NT2/D1 (cell line): ENCODE measurements around the gene GBP6.

Source experiments
- DNase-seq: peaks from one replicate; pipeline ENCODE4 v3.0.0-alpha.2; 2011; ENCODE audit warnings: low read depth, low spot score
- H3K27me3 ChIP-seq: 2 replicates; pipeline ENCODE4 v1.6.0; 2011; ENCODE audit warnings: mild to moderate bottlenecking; ENCODE audit not compliant: insufficient read length, insufficient read depth
- H3K36me3 ChIP-seq: 2 replicates; pipeline ENCODE4 v1.6.1; 2011; ENCODE audit warnings: mild to moderate bottlenecking, low read length, mixed read lengths; ENCODE audit not compliant: insufficient read depth, insufficient read length
- H3K4me1 ChIP-seq: 2 replicates; pipeline ENCODE4 v1.5.1; 2011; ENCODE audit not compliant: insufficient read depth, insufficient read length
- H3K4me3 ChIP-seq: 2 replicates; pipeline ENCODE4 v1.5.1; 2011; ENCODE audit warnings: low read depth; ENCODE audit not compliant: insufficient read length
- H3K9ac ChIP-seq: 2 replicates; pipeline ENCODE4 v1.6.0; 2011; ENCODE audit warnings: low read depth; ENCODE audit not compliant: insufficient read length
- H3K9me3 ChIP-seq: 2 replicates; pipeline ENCODE4 v1.5.1; 2011; ENCODE audit warnings: mild to moderate bottlenecking, low read length; ENCODE audit not compliant: insufficient read depth
- SUZ12 ChIP-seq: IDR thresholded peaks from 2 replicates; pipeline ENCODE4 v1.6.1; 2011; ENCODE audit not compliant: insufficient read length, insufficient read depth; ENCODE audit errors: extremely low read depth
- YY1 ChIP-seq: IDR thresholded peaks from 2 replicates; pipeline ENCODE4 v1.6.1; 2011; ENCODE audit not compliant: insufficient read length, insufficient read depth
- ZNF274 ChIP-seq: IDR thresholded peaks from 2 replicates; pipeline ENCODE4 v1.6.1; 2011; ENCODE audit warnings: mild to moderate bottlenecking, low read depth, low read length

The GBP6 gene

GRCh38 chr1:89347296-89347695 lies 16.6 kb upstream of the GBP6 start:
- Histone ChIP-seq H3K36me3 (no peaks in the 10 kb centered on the region), H3K4me1 (no peaks in the 10 kb centered on the region), H3K9me3 (no peaks in the 10 kb centered on the region), H3K27me3 (no peaks in the 10 kb centered on the region), H3K4me3 (no peak overlapping the region), H3K9ac (no peak overlapping the region)
- DNase-seq: no peak
- no peak for TF ChIP-seq SUZ12
- no peak for TF ChIP-seq YY1
- no peak for TF ChIP-seq ZNF274

- TF ChIP-seq SUZ12 (no peak), YY1 (no peak), ZNF274 (no peak)
- H3K9ac ChIP-seq: no peak overlapping the region
- H3K4me1 ChIP-seq: no peaks in the 10 kb centered on the region
- no peak overlapping the region for H3K4me3 ChIP-seq
- no peaks in the 10 kb centered on the region for H3K9me3 ChIP-seq
- no peaks in the 10 kb centered on the region for H3K27me3 ChIP-seq
- H3K36me3 ChIP-seq: no peaks in the 10 kb centered on the region
- DNase-seq: no peak
Measured at GRCh38 chr1:89350298-89350697, 13.6 kb upstream of the GBP6 start.

GRCh38 chr1:89351597-89352311 lies 12.1 kb upstream of the GBP6 start:
- H3K9ac ChIP-seq: no peak overlapping the region
- H3K36me3 ChIP-seq: no peaks in the 10 kb centered on the region
- H3K4me3 ChIP-seq: no peak overlapping the region
- no peaks in the 10 kb centered on the region for H3K27me3 ChIP-seq
- TF ChIP-seq YY1 (no peak), ZNF274 (no peak), SUZ12 (no peak)
- no peaks in the 10 kb centered on the region for H3K9me3 ChIP-seq
- H3K4me1 ChIP-seq: no peaks in the 10 kb centered on the region
- DNase-seq: no peak

DNA sequence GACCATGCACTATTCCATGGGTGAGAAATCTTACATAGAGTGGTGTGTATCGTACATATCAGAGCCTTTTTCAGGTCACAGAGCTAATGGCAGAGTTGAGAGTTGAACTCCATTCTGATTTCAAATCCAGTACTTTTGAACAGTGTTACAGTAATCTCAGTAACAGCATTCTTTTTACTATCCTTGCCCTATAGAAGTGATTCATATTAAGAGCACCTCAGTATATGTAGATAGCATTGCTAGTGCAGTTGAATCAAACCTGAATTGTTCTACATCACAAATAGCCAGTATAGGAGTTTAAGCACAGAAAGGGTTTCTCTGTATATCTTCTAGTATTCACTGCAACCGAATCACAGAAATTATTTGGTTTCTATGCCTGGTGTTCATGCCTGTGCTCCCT lies 11.4 kb upstream of the GBP6 start:
- H3K27me3 ChIP-seq: no peaks in the 10 kb centered on the region
- H3K36me3 ChIP-seq: no peaks in the 10 kb centered on the region
- H3K4me1 ChIP-seq: no peaks in the 10 kb centered on the region
- DNase-seq: no peak
- H3K4me3 ChIP-seq: no peak overlapping the region
- no peak for TF ChIP-seq ZNF274
- no peak for TF ChIP-seq SUZ12
- TF ChIP-seq YY1: no peak
- no peaks in the 10 kb centered on the region for H3K9me3 ChIP-seq
- H3K9ac ChIP-seq: no peak overlapping the region

DNA sequence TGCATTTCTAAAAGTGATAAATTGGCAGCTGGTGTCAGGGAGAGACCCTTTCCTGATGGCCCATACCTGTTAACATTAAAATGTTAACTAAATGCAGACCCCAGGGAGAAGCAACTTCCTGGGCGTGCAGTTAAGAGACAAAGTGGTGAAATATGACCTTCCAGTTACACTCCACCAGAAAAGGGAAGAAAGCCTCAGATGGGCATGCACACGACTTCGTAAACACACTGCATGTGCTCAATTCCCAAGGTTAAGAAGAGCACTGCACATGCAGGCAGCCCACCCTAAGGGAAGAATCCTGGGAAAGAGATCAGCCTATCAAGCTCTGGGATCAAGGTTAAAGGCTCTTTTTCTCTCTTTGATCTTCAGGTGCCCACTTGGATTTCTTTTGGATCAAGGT lies 9.7 kb upstream of the GBP6 start:
- no peaks in the 10 kb centered on the region for H3K27me3 ChIP-seq
- no peaks in the 10 kb centered on the region for H3K4me1 ChIP-seq
- no peaks in the 10 kb centered on the region for H3K36me3 ChIP-seq
- no peak overlapping the region for H3K4me3 ChIP-seq
- H3K9ac ChIP-seq: no peak overlapping the region
- no peaks in the 10 kb centered on the region for H3K9me3 ChIP-seq
- DNase-seq: no peak
- no peak for TF ChIP-seq SUZ12
- TF ChIP-seq YY1: no peak
- no peak for TF ChIP-seq ZNF274

- no peaks in the 10 kb centered on the region for H3K36me3 ChIP-seq
- no peak for TF ChIP-seq SUZ12
- no peak for TF ChIP-seq ZNF274
- no peak for TF ChIP-seq YY1
- no peaks in the 10 kb centered on the region for H3K27me3 ChIP-seq
- no peak overlapping the region for H3K4me3 ChIP-seq
- H3K9me3 ChIP-seq: no peaks in the 10 kb centered on the region
- no peak overlapping the region for H3K9ac ChIP-seq
- DNase-seq: no peak
- H3K4me1 ChIP-seq: no peaks in the 10 kb centered on the region
Measured at GRCh38 chr1:89355056-89355455, 8.8 kb upstream of the GBP6 start.

DNA sequence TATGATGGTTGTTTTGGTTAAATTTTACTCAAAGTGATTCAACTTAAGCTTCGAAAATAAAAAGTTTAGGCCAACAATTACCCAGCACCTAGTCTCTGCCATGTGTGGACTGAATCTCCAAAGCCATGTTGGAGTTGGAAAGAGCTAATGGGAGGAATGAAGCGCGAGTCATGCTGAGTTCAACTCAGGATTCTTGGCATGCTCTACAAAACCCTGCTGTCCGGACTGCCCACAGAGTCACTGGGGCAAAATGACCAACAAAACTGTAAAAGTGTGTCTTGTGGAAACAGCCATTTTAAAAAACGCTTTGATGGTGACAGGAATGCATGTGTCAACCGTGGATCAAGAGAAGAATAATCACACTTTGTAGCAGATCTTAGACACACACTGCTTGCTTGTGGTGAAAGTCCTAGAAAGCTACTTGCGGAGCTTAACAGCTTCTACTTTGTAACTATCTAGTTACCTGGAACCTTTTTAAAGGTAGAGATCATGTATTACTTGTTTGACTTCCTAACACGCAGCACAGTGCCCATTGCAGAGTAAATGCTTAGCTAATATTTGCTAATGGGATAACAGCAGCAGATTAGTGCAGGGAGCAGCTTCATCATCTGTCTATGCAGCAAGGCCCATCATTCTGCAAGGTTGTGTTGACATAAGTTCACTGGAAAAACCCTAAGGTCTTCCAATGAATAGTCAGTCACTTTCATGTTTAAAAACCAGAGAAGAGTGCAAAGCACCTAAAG lies 7.0 kb upstream of the GBP6 start:
- Histone ChIP-seq H3K27me3 (no peaks in the 10 kb centered on the region), H3K36me3 (no peaks in the 10 kb centered on the region), H3K9ac (no peak overlapping the region), H3K4me3 (no peak overlapping the region), H3K4me1 (no peaks in the 10 kb centered on the region), H3K9me3 (no peaks in the 10 kb centered on the region)
- TF ChIP-seq SUZ12: no peak
- TF ChIP-seq YY1: no peak
- TF ChIP-seq ZNF274: no peak
- DNase-seq: no peak
